ENCODE results near the gene CLEC7A.

The CLEC7A gene

DNA sequence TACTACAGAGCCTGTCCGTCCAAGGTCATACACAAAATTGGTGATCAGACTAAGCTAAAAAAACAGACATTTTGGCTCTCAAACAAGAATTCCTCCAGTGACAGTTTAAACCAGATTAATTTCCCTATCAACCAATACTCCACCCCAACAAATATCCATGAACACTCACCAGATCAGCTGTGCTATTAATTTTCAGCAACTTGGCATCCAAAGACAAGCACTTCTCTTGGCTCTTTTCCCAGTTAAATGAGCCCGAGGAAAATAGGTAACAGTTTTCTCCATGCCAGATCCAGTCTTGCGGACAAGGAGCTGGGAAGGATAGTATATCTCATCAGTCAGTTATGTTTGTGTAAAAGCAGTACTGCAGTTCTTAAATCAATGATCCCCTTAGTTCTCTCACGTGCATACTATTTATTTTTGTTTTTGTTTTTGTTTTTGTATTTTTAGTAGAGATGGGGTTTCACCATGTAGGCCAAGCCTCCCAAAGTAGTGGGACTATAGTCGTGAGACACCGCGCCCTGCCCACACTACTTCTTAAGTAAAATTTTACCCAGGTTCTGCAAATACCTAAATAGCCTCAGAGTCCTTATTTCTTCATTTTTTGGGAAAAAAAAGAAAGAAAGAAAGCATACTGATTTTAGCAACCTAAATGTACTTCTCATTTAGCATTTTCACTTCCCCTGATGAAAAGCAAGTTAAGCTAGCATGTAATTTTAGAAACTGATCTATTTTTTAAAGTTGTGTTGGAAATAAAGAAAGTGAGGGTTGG is 30.8 kb upstream of the CLEC7A start:
- Histone ChIP-seq H3K36me3 (ENCODE audit: control insufficient read depth, insufficient read depth, low read length, severe bottlenecking) (no peaks in the 10 kb centered on the region), H3K9me3 (ENCODE audit: control insufficient read depth, low read length) (no peaks in the 10 kb centered on the region), H3K27me3 (replicated peaks; ENCODE audit: control insufficient read depth, insufficient read depth, low read length) (no peaks in the 10 kb centered on the region), H3K9ac (ENCODE audit: low read length) (no peak overlapping the region), H3K4me3 (ENCODE audit: low read length) (no peak overlapping the region), H3K4me1 (ENCODE audit: control insufficient read depth, insufficient read depth, low read length) (no peaks in the 10 kb centered on the region)
- no peak for DNase-seq (ENCODE audit: low read depth)

DNA sequence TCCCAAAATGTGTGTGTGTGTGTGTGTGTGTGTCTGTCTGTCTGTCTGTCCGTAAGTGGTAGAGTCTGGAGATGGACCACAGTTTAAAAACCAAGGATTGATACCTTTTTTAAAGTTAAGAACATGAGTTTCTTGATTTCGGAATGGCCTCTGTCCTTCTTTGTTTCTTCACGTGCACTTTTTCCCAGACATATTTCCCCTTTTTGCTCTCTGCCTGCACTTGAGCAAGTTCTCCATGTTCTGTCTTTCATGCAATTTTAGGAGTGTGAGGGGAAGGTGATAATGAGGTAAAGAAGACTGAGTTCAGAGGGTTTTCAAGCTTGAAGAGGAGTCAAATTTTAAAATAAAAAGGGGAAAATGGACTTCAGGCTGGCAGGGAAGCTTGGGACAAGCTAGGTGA is 29.3 kb upstream of the CLEC7A start:
- DNase-seq (ENCODE audit: low read depth), result no peak
- no peak overlapping the region for H3K4me3 ChIP-seq (ENCODE audit: low read length)
- H3K27me3 ChIP-seq (replicated peaks; ENCODE audit: control insufficient read depth, insufficient read depth, low read length), result no peaks in the 10 kb centered on the region
- no peaks in the 10 kb centered on the region for H3K36me3 ChIP-seq (ENCODE audit: control insufficient read depth, insufficient read depth, low read length, severe bottlenecking)
- H3K9ac ChIP-seq (ENCODE audit: low read length), result no peak overlapping the region
- no peaks in the 10 kb centered on the region for H3K9me3 ChIP-seq (ENCODE audit: control insufficient read depth, low read length)
- H3K4me1 ChIP-seq (ENCODE audit: control insufficient read depth, insufficient read depth, low read length), result no peaks in the 10 kb centered on the region

DNA sequence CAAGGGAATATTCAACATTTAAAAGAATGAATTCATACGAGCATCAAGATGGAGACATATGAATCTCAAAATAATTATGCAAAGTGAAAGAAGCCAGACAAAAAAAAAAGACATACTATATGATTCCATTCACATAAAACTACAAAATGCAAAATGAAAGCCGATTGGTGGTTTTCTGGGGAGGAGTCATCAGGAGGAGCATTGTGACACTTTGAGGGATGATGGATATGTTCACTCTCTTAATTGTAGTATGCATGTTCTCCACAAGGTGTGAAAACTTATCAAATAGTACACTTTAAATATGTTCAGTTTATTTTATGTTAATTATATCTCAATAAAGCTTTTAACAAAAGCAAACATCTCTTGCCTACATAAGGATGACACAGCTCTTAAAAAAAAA is 28.4 kb upstream of the CLEC7A start:
- H3K27me3 ChIP-seq (replicated peaks; ENCODE audit: control insufficient read depth, insufficient read depth, low read length), result no peaks in the 10 kb centered on the region
- H3K4me3 ChIP-seq (ENCODE audit: low read length), result no peak overlapping the region
- DNase-seq (ENCODE audit: low read depth), result no peak
- peaks cover 8% of the 10 kb centered on the region for H3K4me1 ChIP-seq (ENCODE audit: control insufficient read depth, insufficient read depth, low read length)
- H3K9me3 ChIP-seq (ENCODE audit: control insufficient read depth, low read length), result no peaks in the 10 kb centered on the region
- no peak overlapping the region for H3K9ac ChIP-seq (ENCODE audit: low read length)
- no peaks in the 10 kb centered on the region for H3K36me3 ChIP-seq (ENCODE audit: control insufficient read depth, insufficient read depth, low read length, severe bottlenecking)

DNA sequence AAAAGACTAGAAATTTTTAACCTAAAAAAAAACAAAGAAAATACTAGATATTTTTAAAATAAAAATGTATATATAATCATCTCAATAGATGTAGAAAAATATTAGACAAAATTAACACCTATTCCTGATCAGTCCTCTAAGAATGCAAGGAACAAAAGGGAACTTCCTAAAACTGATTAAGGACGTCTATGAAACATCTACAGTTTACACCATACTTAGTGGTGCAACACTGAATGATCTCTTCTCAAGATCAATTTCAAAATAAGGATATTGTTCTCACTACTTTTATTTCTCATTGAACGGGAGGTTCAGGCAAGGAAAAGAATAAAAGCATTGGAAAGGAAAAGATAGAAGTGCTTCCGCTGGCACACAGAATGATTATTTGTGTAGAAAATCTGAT is 26.0 kb upstream of the CLEC7A start:
- Histone ChIP-seq H3K9ac (ENCODE audit: low read length) (no peak overlapping the region), H3K9me3 (ENCODE audit: control insufficient read depth, low read length) (no peaks in the 10 kb centered on the region), H3K4me1 (ENCODE audit: control insufficient read depth, insufficient read depth, low read length) (peaks cover 16% of the 10 kb centered on the region), H3K36me3 (ENCODE audit: control insufficient read depth, insufficient read depth, low read length, severe bottlenecking) (no peaks in the 10 kb centered on the region), H3K4me3 (ENCODE audit: low read length) (no peak overlapping the region), H3K27me3 (replicated peaks; ENCODE audit: control insufficient read depth, insufficient read depth, low read length) (no peaks in the 10 kb centered on the region)
- no peak for DNase-seq (ENCODE audit: low read depth)

DNA sequence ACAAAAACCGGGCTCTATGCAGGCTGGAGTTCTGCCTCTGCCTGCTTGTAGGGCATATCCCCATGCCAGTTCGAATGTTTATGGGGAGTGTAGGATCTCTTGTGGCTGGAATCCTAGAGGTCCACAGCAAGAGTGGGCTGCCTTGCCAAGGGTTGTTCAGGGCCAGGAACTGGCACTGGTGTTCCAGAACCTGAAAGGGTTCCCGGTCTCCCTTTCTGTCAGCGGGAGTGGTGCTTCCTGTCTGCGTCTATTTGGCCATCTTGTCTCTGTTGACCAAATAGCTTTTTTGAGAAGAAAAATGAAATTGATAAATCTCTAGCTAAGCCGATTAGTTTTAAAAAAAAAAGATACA is 24.1 kb upstream of the CLEC7A start:
- no peak for DNase-seq (ENCODE audit: low read depth)
- Histone ChIP-seq H3K4me3 (ENCODE audit: low read length) (peak overlapping the region; percentile 79), H3K9me3 (ENCODE audit: control insufficient read depth, low read length) (no peaks in the 10 kb centered on the region), H3K4me1 (ENCODE audit: control insufficient read depth, insufficient read depth, low read length) (peaks cover 16% of the 10 kb centered on the region), H3K9ac (ENCODE audit: low read length) (peak overlapping the region; percentile 84), H3K27me3 (replicated peaks; ENCODE audit: control insufficient read depth, insufficient read depth, low read length) (no peaks in the 10 kb centered on the region), H3K36me3 (ENCODE audit: control insufficient read depth, insufficient read depth, low read length, severe bottlenecking) (no peaks in the 10 kb centered on the region)

DNA sequence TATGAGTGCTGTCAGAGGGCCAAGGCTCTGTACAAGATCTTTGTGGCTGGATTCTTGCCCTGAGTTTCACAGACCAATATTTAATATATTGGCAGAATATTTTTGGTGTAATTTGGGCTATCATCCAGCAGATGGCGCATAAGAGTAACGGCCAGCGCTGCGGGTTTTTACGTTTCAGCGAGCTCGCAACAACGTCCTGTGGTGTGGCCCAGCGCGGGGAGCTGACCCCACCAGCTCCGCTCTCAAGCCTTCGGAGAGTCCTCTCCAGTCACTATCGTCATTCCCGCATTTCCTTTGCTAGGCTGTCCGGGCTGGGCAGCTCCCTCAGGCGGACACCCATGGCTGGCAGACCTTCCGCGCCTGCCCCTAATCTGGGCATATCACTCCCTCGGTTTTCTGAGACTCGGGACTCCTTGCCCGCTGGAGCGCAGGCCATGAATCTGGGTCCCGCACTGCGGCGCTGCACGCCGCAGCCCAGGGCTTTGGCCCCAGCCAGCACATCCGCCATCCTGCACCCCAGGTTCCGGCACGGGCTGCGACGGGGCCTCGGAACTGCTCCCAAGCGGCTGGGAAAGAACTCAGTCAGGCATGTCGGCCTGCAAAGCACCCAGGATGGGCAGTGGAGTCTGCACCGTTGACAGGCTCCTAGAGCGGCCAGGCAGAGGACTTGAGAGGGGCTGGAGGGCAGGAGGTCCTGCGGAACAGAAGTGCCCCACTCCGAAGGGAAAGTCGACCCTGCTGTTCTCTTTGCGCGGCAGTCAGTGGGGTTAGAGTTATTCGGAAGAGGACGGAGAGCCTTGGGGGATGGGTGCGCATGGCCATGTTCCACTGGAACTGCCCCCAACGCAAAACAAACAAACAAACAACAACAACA is 23.5 kb upstream of the CLEC7A start:
- H3K27me3 ChIP-seq (replicated peaks; ENCODE audit: control insufficient read depth, insufficient read depth, low read length), result no peaks in the 10 kb centered on the region
- peak overlapping the region; percentile 84 for H3K9ac ChIP-seq (ENCODE audit: low read length)
- DNase-seq (ENCODE audit: low read depth), result peak; percentile 85

DNA sequence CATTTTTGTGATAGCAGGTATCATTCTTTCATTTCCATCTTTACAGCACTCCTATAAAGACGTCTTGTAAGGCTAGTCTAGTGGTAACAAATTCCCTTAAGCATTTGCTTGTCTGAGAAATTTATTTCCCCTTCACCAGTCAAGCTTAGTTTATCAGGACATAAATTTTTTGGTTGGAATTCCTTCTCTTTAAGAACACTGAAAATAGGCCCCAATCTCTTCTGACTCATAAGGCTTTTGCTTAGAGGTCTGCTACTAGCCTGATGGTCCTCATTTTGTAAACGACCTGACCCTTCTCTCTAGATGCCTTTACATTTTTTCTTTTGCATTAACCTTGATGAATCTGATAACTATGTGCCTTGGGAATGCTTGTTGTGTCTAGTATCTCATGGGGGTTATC is 21.6 kb upstream of the CLEC7A start:
- peaks cover 16% of the 10 kb centered on the region for H3K4me1 ChIP-seq (ENCODE audit: control insufficient read depth, insufficient read depth, low read length)
- H3K9me3 ChIP-seq (ENCODE audit: control insufficient read depth, low read length), result peaks cover 3% of the 10 kb centered on the region
- no peak for DNase-seq (ENCODE audit: low read depth)
- no peak overlapping the region for H3K4me3 ChIP-seq (ENCODE audit: low read length)
- no peaks in the 10 kb centered on the region for H3K27me3 ChIP-seq (replicated peaks; ENCODE audit: control insufficient read depth, insufficient read depth, low read length)
- no peak overlapping the region for H3K9ac ChIP-seq (ENCODE audit: low read length)
- H3K36me3 ChIP-seq (ENCODE audit: control insufficient read depth, insufficient read depth, low read length, severe bottlenecking), result no peaks in the 10 kb centered on the region

More for the DNA sequence above, 23.5 kb upstream of the CLEC7A start:
- Histone ChIP-seq H3K9me3 (ENCODE audit: control insufficient read depth, low read length) (no peaks in the 10 kb centered on the region), H3K4me1 (ENCODE audit: control insufficient read depth, insufficient read depth, low read length) (peaks cover 16% of the 10 kb centered on the region), H3K4me3 (ENCODE audit: low read length) (peak overlapping the region; percentile 79), H3K36me3 (ENCODE audit: control insufficient read depth, insufficient read depth, low read length, severe bottlenecking) (no peaks in the 10 kb centered on the region)

DNA sequence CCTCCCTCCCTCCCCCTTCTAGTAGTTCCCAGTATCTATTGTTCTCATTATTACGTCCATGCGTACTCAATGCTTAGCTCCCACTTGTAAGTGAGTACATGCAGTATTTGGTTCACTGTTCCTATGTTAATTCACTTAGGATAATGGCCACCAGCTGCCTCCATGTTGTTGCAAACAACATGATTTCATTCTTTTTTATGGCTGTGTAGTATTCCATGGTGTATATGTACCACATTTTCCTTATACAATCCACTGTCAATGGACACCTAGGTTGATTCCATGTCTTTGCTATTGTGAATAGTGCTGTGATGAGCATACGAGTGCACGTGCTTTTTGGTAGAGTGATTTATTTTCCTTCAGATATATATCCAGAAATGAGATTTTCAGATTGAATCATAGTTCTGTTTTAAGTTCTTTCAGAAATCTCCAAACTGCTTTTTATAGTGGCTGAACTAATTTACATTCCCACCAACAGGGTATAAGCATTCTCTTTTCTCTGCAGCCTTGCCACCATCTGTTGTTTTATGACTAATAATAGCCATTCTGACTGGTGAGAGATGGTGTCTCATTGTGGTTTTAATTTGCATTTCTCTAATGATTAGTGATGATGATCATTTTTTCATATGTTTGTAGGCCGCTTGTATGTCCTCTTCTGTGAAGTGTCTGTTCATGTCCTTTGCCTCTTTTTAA is 17.9 kb upstream of the CLEC7A start:
- Histone ChIP-seq H3K9me3 (ENCODE audit: control insufficient read depth, low read length) (peaks cover 3% of the 10 kb centered on the region), H3K9ac (ENCODE audit: low read length) (no peak overlapping the region), H3K36me3 (ENCODE audit: control insufficient read depth, insufficient read depth, low read length, severe bottlenecking) (no peaks in the 10 kb centered on the region), H3K4me1 (ENCODE audit: control insufficient read depth, insufficient read depth, low read length) (peaks cover 7% of the 10 kb centered on the region), H3K27me3 (replicated peaks; ENCODE audit: control insufficient read depth, insufficient read depth, low read length) (no peaks in the 10 kb centered on the region), H3K4me3 (ENCODE audit: low read length) (no peak overlapping the region)
- DNase-seq (ENCODE audit: low read depth), result no peak

DNA sequence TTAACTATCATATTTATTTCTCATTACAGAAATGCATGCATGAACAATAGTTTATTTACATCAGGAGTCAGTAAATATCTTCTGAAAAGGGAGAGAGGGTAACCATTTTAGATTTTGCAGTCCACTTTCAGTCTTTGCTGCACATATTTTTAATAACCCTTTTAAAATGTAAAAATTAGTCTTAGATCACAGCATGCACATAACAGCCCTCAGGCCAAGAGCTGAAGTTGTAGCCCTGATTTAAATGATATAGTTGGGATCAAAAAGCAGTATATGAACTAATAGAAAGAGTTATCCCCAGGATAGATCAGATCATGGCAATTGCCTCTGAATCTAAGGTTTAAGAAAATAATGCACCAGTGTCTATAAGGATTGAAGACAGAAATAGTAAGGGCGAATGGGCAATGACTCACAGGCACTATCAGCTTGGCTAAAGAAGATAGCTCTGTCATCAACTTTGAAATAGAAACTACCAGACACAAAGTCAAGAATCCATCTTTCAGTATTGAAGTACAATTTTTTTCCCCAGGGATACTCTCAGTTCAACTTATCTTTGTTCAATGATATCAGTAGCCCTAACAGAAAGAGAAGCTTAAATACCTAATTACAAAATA is 13.1 kb upstream of the CLEC7A start:
- DNase-seq (ENCODE audit: low read depth), result no peak
- peaks cover 3% of the 10 kb centered on the region for H3K9me3 ChIP-seq (ENCODE audit: control insufficient read depth, low read length)
- H3K4me1 ChIP-seq (ENCODE audit: control insufficient read depth, insufficient read depth, low read length), result peaks cover 3% of the 10 kb centered on the region
- H3K27me3 ChIP-seq (replicated peaks; ENCODE audit: control insufficient read depth, insufficient read depth, low read length), result no peaks in the 10 kb centered on the region
- no peaks in the 10 kb centered on the region for H3K36me3 ChIP-seq (ENCODE audit: control insufficient read depth, insufficient read depth, low read length, severe bottlenecking)
- no peak overlapping the region for H3K9ac ChIP-seq (ENCODE audit: low read length)
- no peak overlapping the region for H3K4me3 ChIP-seq (ENCODE audit: low read length)

DNA sequence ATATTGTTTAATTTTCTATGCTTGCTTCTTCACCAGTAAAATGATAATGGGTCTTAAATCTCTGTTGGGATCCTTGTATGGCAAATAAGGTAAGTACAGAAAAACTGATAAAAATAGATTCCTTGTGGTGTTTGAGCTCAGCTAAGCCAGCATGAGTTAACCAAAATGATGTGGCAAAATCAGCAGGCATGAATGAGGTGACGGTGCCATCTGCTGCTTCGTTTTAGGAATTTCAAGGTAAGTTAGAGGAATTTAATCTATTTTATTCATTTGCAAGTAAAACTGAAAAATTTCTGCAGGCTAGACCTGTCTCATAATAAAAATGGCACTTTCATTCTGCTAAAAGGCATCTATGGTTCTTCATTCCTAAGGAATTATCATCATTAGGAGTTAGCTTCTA is 10.0 kb upstream of the CLEC7A start:
- DNase-seq (ENCODE audit: low read depth), result peak; percentile 54
- Histone ChIP-seq H3K9me3 (ENCODE audit: control insufficient read depth, low read length) (no peaks in the 10 kb centered on the region), H3K27me3 (replicated peaks; ENCODE audit: control insufficient read depth, insufficient read depth, low read length) (no peaks in the 10 kb centered on the region), H3K36me3 (ENCODE audit: control insufficient read depth, insufficient read depth, low read length, severe bottlenecking) (no peaks in the 10 kb centered on the region), H3K4me1 (ENCODE audit: control insufficient read depth, insufficient read depth, low read length) (peaks cover 3% of the 10 kb centered on the region), H3K4me3 (ENCODE audit: low read length) (no peak overlapping the region), H3K9ac (ENCODE audit: low read length) (no peak overlapping the region)

Data from adipocyte (in vitro differentiated cells).